GM12873 (cell line): Measurements from ENCODE around the gene POU2AF1.

Experiments
- TF ChIP-seq, protein P1 (sequence below): IDR thresholded peaks from 2 replicates; pipeline ENCODE4 v1.5.1; 2012; ENCODE audit warnings: low read depth, mild to moderate bottlenecking, moderate library complexity, low read length, control low read depth; ENCODE audit not compliant: insufficient read depth; ENCODE audit errors: missing control alignments

The POU2AF1 gene

DNA sequence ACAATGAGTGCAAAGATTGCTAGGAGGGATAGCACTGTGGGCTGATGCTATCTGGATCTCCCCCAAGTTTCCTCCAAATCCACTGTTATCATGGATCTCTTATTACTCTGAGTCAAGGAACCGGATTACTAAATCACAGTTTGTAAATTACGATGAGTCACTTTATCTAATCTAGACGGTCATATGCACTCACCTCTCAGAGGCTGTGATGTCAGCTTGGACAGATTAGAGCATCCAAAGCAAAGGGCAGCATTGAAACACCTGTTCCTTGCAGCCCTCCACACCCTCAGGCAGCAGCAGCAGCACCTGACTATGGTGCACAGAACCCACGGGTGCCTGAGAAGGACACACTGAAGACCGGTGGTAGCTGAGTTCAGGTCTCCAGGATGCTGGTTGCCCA is 14.0 kb upstream of the POU2AF1 start:
- TF ChIP-seq, protein P1, sequence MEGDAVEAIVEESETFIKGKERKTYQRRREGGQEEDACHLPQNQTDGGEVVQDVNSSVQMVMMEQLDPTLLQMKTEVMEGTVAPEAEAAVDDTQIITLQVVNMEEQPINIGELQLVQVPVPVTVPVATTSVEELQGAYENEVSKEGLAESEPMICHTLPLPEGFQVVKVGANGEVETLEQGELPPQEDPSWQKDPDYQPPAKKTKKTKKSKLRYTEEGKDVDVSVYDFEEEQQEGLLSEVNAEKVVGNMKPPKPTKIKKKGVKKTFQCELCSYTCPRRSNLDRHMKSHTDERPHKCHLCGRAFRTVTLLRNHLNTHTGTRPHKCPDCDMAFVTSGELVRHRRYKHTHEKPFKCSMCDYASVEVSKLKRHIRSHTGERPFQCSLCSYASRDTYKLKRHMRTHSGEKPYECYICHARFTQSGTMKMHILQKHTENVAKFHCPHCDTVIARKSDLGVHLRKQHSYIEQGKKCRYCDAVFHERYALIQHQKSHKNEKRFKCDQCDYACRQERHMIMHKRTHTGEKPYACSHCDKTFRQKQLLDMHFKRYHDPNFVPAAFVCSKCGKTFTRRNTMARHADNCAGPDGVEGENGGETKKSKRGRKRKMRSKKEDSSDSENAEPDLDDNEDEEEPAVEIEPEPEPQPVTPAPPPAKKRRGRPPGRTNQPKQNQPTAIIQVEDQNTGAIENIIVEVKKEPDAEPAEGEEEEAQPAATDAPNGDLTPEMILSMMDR = no peak

DNA sequence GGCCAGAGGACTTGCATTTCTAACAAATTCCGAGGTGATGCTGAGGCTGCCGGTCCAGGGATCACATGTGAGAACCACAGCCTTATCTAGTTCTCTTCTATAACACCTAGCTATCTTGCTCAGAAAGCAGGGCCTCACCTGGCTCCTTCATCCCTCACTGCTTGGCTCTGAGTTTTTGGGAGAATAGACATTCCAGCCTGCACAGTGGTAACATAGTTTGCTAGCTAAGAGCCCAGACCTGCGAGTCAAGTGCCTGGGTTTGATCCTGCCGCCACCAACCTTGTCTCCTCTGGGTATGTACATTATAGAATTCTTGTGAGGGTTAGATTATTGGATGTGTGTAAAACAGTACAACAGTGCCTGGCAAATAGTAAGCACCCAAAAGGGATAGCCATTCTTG is 13.5 kb upstream of the POU2AF1 start:
- TF ChIP-seq, protein P1 = no peak

DNA sequence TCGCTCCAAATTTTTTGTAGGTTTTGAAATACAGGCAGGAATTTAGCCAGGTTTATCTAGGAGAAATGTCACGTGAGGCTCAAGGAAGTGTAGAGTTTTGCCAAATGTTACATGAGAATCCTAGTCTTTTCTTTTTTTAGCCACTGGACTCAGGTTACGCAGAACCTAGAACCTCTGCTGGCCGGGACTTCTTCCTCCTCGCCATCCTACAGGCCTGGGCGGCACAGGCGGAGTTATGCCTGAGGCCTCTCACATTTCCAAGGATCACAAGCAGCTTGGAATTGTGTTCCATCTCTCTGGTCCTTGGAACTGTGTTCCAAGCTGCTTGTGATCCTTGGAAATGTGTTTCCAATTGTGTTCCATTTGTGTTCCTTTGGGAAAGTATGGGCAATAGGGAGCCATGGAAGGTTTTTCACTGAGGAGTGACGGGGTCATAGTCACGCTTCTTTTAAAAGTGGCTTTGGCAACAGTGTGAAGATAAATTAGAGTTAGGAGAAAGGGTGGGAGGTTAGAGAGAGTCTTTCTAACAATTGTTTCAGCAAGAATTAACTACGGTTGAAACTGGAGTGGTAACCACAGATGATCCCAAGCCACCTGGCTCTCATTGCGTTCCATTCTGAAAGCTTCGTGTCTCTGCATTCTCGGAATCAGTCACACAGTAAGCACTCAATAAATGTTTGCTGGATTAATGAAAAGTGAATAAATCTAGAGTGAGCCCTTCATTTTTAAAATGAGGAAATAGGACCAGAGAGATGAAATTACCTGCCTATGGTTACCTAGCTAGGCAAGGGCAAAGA is 12.5 kb upstream of the POU2AF1 start:
- TF ChIP-seq, protein P1 = no peak

DNA sequence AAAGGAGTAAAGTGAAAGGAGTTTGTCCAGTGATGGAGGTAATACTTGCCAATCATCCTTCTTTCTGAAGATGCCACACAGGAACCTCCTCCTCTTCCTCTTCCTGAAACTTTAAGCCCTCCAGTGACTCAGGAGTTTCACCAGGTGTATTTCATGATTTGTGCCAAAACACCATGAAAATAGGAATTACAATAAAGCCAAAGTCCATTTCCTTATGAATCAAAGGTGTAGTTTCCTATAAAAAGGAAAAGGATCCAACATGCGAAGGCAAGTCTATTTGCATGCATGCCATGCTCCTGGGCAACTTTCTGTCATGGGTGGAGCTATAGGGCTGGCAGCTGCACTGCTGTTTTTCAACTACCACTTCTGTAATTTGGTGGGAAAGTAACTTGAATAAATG is 9.8 kb upstream of the POU2AF1 start:
- TF ChIP-seq, protein P1 = no peak

DNA sequence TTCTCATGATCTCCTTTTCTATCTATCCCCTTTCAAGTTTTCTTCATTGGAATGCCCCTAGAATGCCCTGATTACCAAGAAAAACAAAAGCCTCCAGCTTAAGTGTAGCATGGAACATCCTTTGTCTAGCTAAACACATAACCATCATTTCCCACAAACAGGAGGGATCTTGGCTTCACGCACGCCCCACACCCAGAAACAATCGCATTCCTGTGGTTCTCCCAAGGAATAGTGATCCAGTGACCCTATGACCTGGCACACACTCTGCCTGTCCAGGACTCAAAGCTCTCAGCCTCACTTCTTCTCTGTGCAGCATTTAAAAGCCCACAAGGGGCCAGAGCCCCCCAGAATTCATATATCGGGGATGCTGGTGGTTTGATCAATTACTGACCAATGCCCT is 9.3 kb upstream of the POU2AF1 start:
- TF ChIP-seq, protein P1 = no peak

DNA sequence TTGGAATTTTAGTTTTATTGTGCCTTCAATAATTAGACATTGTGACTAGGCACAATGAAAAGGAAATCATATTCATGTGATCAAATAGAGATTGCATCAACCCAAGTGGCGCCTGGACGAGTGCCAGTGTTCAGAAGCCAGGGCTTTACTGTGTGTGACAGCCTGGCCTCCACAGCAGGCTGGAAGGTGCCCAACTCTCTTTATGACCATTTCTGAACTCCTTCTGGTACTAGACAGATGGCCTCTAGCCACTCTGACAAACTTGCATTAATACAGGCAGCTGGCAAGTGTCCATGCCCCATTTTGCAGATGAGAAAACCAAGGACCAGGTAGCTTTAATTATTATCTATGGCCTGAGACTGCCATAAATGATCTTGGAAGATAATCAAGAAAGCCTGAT is 8.3 kb upstream of the POU2AF1 start:
- TF ChIP-seq, protein P1 = no peak

DNA sequence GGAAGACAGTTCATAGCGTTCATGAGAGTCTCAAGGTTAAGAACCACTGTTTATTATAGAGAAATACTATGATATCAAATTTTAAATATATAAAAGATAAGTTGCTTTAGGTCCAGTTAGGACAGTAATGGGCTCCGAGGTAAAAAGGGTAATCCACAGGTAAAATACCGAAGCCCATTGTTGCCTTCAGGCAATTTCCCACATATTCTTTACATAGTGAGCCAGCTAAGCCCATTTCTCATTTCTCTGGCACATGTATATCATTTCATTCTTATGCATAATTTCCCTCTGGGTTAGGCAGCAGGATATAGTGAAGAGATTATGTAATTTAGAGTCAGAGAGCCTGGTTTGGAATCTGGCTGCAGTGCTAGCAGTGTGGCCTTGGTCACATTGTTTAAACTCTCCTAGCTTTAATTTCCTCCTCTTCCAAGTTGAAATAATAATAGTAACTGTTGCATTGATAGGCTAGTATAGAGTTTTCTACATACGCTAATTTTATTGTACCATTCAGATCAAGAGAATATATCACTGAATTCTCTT is 7.6 kb upstream of the POU2AF1 start:
- TF ChIP-seq, protein P1 = no peak
